HCT116 (cell line): Measurements from ENCODE around the gene CCDC15. TPM values are rescaled to one million over a fixed set of nuclear protein-coding genes. Genes with fewer than 3 reads are reported as not detected.

ENCODE experiments used
- ATAC-seq: fragments of 200-7000 bp; cut with Tn5 transposase; 2 replicates; pipeline ENCODE4 v1.9.1; 2020; ENCODE audit warnings: mild to moderate bottlenecking, moderate library complexity
- BruUV-seq: library from RNA; stranded (reverse); fragments of 400-500 nt; replicated peaks from 2 replicates; lab custom pipeline; 2021; lab: Mats Ljungman, UMichigan
- CTCF ChIA-PET: fragments of 300-600 bp; sonication (Branson Sonifier 250); formaldehyde crosslinking; loops from one replicate; lab custom pipeline; 2021; ENCODE audit warnings: antibody characterized with exemption; lab: Charles Lee
- POLR2A ChIA-PET: fragments of 300-600, 350-600 bp; sonication (Branson Sonifier 250); formaldehyde crosslinking; loops from one replicate; lab custom pipeline; 2021; ENCODE audit warnings: antibody characterized with exemption; lab: Charles Lee
- RAD21 ChIA-PET, 2 experiments: fragments of 300-600 bp; sonication (Branson Sonifier 250); formaldehyde crosslinking; loops; one replicate each; lab custom pipeline; 2023; ENCODE audit warnings: low total read pairs in 2 of 2; ENCODE audit not compliant: uncharacterized antibody in 2 of 2, unreplicated experiment in 2 of 2, low non-redundant PET in 1 of 2; lab: Charles Lee
- DNase-seq: peaks from one replicate; pipeline ENCODE4 v3.0.0-alpha.2; 2010; ENCODE audit warnings: low read depth, low spot score
- H2AFZ ChIP-seq: fragments of 200-600 bp; shearing (Covaris generic), sonication (generic); 2 replicates; pipeline ENCODE4 v1.6.1; 2017; ENCODE audit warnings: low read depth, mixed run types, mixed read lengths, antibody characterized with exemption, low read length; ENCODE audit not compliant: poor library complexity, severe bottlenecking
- H3K27ac ChIP-seq: 2 replicates; pipeline ENCODE4 v1.5.1; 2012; ENCODE audit warnings: low read depth, low read length
- H3K27me3 ChIP-seq: fragments of 200-600 bp; sonication (generic); 2 replicates; pipeline ENCODE4 v1.6.1; 2016; ENCODE audit warnings: mixed run types, low read length, mixed read lengths; ENCODE audit not compliant: insufficient read depth
- H3K36me3 ChIP-seq, 2 experiments: fragments of 200-500 bp in 1 of 2; fragments of 200-600 bp in 1 of 2; sonication (Bioruptor generic) in 1 of 2; sonication (generic) in 1 of 2; 2 replicates each; pipeline versions ENCODE4 v1.5.1 to v1.6.1; 2014 to 2016; ENCODE audit warnings: low read length in 2 of 2, inconsistent platforms in 1 of 2, mixed read lengths in 1 of 2, mixed run types in 1 of 2; ENCODE audit not compliant: insufficient read depth in 2 of 2, control insufficient read depth in 1 of 2
- H3K4me1 ChIP-seq, 2 experiments: fragments of 200-600 bp in 1 of 2; sonication (generic) in 1 of 2; 2 replicates each; pipeline versions ENCODE4 v1.5.1 to v1.6.1; 2012 to 2017; ENCODE audit warnings: low read length in 2 of 2, inconsistent platforms in 1 of 2, mild to moderate bottlenecking in 1 of 2, mixed read lengths in 1 of 2, mixed run types in 1 of 2, moderate library complexity in 1 of 2; ENCODE audit not compliant: insufficient read depth in 2 of 2, control insufficient read depth in 1 of 2
- H3K4me2 ChIP-seq: fragments of 200-600 bp; sonication (generic); 2 replicates; pipeline ENCODE4 v1.6.1; 2017; ENCODE audit warnings: mixed run types, low read length, mixed read lengths
- H3K4me3 ChIP-seq, 2 experiments: fragments of 200-600 bp in 1 of 2; sonication (generic) in 1 of 2; replicated peaks in 1 of 2; 2 replicates each; pipeline ENCODE4 v1.5.1; 2011 to 2016; ENCODE audit warnings: low read length in 2 of 2, control low read depth in 1 of 2, low read depth in 1 of 2, mild to moderate bottlenecking in 1 of 2, mixed read lengths in 1 of 2, mixed run types in 1 of 2
- H3K79me2 ChIP-seq: fragments of 200-600 bp; sonication (generic); 2 replicates; pipeline ENCODE4 v1.6.1; 2017; ENCODE audit warnings: mild to moderate bottlenecking, mixed run types, low read length, moderate library complexity, mixed read lengths; ENCODE audit not compliant: insufficient read depth
- H3K9ac ChIP-seq: fragments of 200-600 bp; sonication (generic); 2 replicates; pipeline ENCODE4 v1.6.1; 2016; ENCODE audit warnings: low read length, mixed read lengths
- H3K9me2 ChIP-seq: fragments of 200-600 bp; sonication (generic), shearing (Covaris generic); 2 replicates; pipeline ENCODE4 v1.6.1; 2017; ENCODE audit warnings: mixed run types, mild to moderate bottlenecking, moderate library complexity; ENCODE audit not compliant: insufficient read depth
- H3K9me3 ChIP-seq, 2 experiments: fragments of 200-500 bp in 1 of 2; fragments of 200-600 bp in 1 of 2; sonication (Bioruptor generic) in 1 of 2; sonication (generic) in 1 of 2; 2 replicates each; pipeline ENCODE4 v1.6.1; 2014 to 2017; ENCODE audit warnings: low read length in 2 of 2, mixed read lengths in 2 of 2, inconsistent platforms in 1 of 2, low read depth in 1 of 2, mild to moderate bottlenecking in 1 of 2, mixed run types in 1 of 2, moderate library complexity in 1 of 2; ENCODE audit not compliant: control insufficient read depth in 1 of 2, insufficient read depth in 1 of 2
- H4K20me1 ChIP-seq: fragments of 200-600 bp; sonication (generic), shearing (Covaris generic); 2 replicates; pipeline ENCODE4 v1.6.1; 2017; ENCODE audit warnings: mixed run types, mild to moderate bottlenecking, moderate library complexity; ENCODE audit not compliant: insufficient read depth
- CEBPB ChIP-seq: IDR thresholded peaks from 2 replicates; pipeline ENCODE4 v1.6.1; 2012; ENCODE audit warnings: low read depth
- EGR1 ChIP-seq: IDR thresholded peaks from 2 replicates; pipeline ENCODE4 v1.6.1; 2012; ENCODE audit warnings: low read depth
- EZH2 ChIP-seq: fragments of 200-600 bp; sonication (generic); IDR thresholded peaks from 2 replicates; pipeline ENCODE4 v1.6.1; 2017; ENCODE audit warnings: antibody characterized with exemption, mixed run types
- POLR2AphosphoS5 ChIP-seq: IDR thresholded peaks from 2 replicates; pipeline ENCODE4 v1.6.1; 2011; ENCODE audit warnings: mild to moderate bottlenecking, low read depth, low read length, moderate library complexity
- RAD21 ChIP-seq: IDR thresholded peaks from 2 replicates; pipeline ENCODE4 v1.6.1; 2012; ENCODE audit warnings: low read depth, mild to moderate bottlenecking
- SP1 ChIP-seq: IDR thresholded peaks from 2 replicates; pipeline ENCODE4 v1.6.1; 2012; ENCODE audit warnings: low read depth
- YY1 ChIP-seq: IDR thresholded peaks from 2 replicates; pipeline ENCODE4 v1.6.1; 2011; ENCODE audit warnings: low read length, low read depth, moderate library complexity, mild to moderate bottlenecking; ENCODE audit not compliant: insufficient replicate concordance; ENCODE audit errors: extremely low read depth
- ZFX ChIP-seq: fragments of 450-650 bp; IDR thresholded peaks from 2 replicates; pipeline ENCODE4 v1.6.1; 2017
- ZNF274 ChIP-seq: fragments of 200-500 bp; sonication (Bioruptor generic); IDR thresholded peaks from 2 replicates; pipeline ENCODE4 v1.6.1; 2014; ENCODE audit warnings: mild to moderate bottlenecking, low read depth, low read length, inconsistent platforms
- intact Hi-C: fragments of 100-400 bp; cut with micrococcal nuclease; formaldehyde crosslinking; loops from 2 replicates; pipeline ENCODE4 v1.10.0; 2022
- total RNA-seq: library from RNA; stranded (reverse); gene quantifications from one replicate; pipeline ENCODE4 v1.2.1, GENCODE V29; 2021; ENCODE audit not compliant: unreplicated experiment
- TF ChIP-seq, protein P1 (sequence below), 3 experiments: fragments of 200-600 bp in 1 of 3; sonication (generic) in 1 of 3; IDR thresholded peaks in 2 of 3; conservative IDR thresholded peaks in 1 of 3; 2 replicates each; pipeline ENCODE4 v1.5.1; 2012 to 2017; ENCODE audit warnings: low read depth in 2 of 3, low read length in 2 of 3, antibody characterized with exemption in 1 of 3, borderline replicate concordance in 1 of 3, control low read depth in 1 of 3, mild to moderate bottlenecking in 1 of 3, mixed read lengths in 1 of 3, mixed run types in 1 of 3, moderate library complexity in 1 of 3; ENCODE audit not compliant: insufficient read depth in 1 of 3
- TF ChIP-seq, protein P2 (sequence below): IDR thresholded peaks from 2 replicates; pipeline ENCODE4 v1.6.1; 2011; ENCODE audit warnings: mild to moderate bottlenecking, low read length, moderate library complexity; ENCODE audit not compliant: insufficient replicate concordance; ENCODE audit errors: extremely low read depth

CCDC15 gene
- total RNA-seq, 1 experiment from 2014 or later = 2.4 TPM

DNA sequence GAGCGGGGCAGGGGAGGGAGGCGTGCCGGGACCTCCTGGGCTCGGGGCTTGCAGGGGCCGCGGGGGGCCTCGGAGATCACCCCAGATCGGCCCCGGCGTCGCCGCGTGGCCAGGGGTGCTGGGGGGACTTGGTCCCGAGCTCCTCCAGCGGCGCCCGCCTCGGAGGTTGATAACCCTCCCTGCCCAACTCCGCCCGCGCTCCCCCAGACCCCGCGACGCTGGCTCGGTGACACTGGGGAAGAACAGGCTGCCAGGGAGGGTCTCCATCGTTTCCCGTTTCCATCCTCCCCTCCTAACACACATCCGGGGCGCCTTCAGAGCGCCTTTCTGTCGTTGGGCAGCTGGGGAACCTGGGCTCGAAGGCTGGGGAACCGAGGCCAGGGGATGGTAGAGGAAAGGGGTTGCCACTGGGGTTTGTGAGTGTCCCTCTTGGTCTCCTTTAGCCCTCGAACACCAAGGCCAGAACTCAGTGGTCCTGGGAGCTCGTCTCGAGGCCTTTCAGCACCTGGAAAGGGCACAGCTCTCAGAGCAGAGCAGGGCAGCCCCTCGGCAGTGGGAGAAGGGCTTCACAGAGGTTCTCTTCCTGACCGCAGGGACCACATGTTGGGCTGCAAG is 109.5 kb downstream of the CCDC15 start:
- no peak for DNase-seq
- no TSS peak for BruUV-seq
- no peak overlapping the region; the same call in 1 of the 2 replicates for H3K27ac ChIP-seq
- H4K20me1 ChIP-seq = no peaks in the 10 kb centered on the region
- ChIA-PET CTCF (interaction anchor here (0.8 kb wide), 1 partner anchor 49 kb away, joined by 3 read pairs; no protein-coding TSS in a partner anchor), POLR2A (no interaction called here), RAD21 (interaction anchor here in 1 of 2 experiments (0.8 kb wide), 1 partner anchor 16 kb away, joined by 3 read pairs; no protein-coding TSS in a partner anchor)
- TF ChIP-seq ZNF274 = no peak
- TF ChIP-seq, protein P1, sequence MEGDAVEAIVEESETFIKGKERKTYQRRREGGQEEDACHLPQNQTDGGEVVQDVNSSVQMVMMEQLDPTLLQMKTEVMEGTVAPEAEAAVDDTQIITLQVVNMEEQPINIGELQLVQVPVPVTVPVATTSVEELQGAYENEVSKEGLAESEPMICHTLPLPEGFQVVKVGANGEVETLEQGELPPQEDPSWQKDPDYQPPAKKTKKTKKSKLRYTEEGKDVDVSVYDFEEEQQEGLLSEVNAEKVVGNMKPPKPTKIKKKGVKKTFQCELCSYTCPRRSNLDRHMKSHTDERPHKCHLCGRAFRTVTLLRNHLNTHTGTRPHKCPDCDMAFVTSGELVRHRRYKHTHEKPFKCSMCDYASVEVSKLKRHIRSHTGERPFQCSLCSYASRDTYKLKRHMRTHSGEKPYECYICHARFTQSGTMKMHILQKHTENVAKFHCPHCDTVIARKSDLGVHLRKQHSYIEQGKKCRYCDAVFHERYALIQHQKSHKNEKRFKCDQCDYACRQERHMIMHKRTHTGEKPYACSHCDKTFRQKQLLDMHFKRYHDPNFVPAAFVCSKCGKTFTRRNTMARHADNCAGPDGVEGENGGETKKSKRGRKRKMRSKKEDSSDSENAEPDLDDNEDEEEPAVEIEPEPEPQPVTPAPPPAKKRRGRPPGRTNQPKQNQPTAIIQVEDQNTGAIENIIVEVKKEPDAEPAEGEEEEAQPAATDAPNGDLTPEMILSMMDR (IDR thresholded peaks at IDR 0.05 in 2 of 3, conservative IDR thresholded peaks at IDR 0.05 in 1 of 3; ENCODE audit: borderline replicate concordance in 1 of 3, insufficient read depth in 1 of 3, low read depth in 2 of 3, low read length in 2 of 3) = no peak
- no peak for TF ChIP-seq RAD21
- no peak for TF ChIP-seq CEBPB
- TF ChIP-seq ZFX = no peak
- no peaks in the 10 kb centered on the region for H3K9me2 ChIP-seq
- peak overlapping the region; percentile 62 for H3K9ac ChIP-seq
- H2AFZ ChIP-seq = peak overlapping the region; percentile 39
- peak overlapping the region; percentile 97 for H3K4me2 ChIP-seq
- intact Hi-C loops = no loop called here
- H3K36me3 ChIP-seq = no peaks in the 10 kb centered on the region
- H3K9me3 ChIP-seq = no peaks in the 10 kb centered on the region
- H3K27me3 ChIP-seq = no peaks in the 10 kb centered on the region
- no peak for ATAC-seq
- peak overlapping the region; percentile 53 to 68 for H3K4me3 ChIP-seq
- H3K79me2 ChIP-seq = no peaks in the 10 kb centered on the region
- H3K4me1 ChIP-seq = peaks cover 0 to 25% of the 10 kb centered on the region in 2 experiments; a peak in 2 of 4 replicates

DNA sequence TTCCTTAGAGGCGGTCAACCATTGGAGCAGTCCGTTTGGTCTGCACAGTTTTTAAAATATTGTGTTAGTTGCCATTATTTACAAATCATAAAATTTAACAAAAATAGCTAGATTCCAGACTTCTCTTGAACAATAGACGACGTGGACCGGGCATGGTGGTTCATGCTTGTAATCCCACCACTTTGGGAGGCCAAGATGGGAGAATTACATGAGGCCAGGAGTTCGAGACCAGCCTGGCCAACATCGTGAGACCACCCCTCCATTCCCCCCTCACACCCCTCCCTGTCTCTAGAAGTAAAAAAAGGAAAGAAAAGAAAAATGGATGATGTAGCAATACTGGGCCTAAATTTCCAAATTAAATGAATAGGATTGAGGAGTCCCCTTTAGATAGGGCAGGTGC is 110.1 kb downstream of the CCDC15 start:
- no peak for ATAC-seq
- ChIA-PET CTCF (interaction anchor here (0.8 kb wide), 1 partner anchor 48 kb away, joined by 3 read pairs; no protein-coding TSS in a partner anchor), POLR2A (no interaction called here), RAD21 (no interaction called here)
- no peaks in the 10 kb centered on the region for H3K79me2 ChIP-seq
- peaks cover 0 to 29% of the 10 kb centered on the region in 2 experiments; a peak in 2 of 4 replicates for H3K4me1 ChIP-seq
- H3K9ac ChIP-seq = no peak overlapping the region
- intact Hi-C loops = no loop called here
- no peak overlapping the region for H2AFZ ChIP-seq
- peak overlapping the region; percentile 97 for H3K4me2 ChIP-seq
- H4K20me1 ChIP-seq = no peaks in the 10 kb centered on the region
- BruUV-seq = no TSS peak
- H3K36me3 ChIP-seq = no peaks in the 10 kb centered on the region
- H3K9me3 ChIP-seq = no peaks in the 10 kb centered on the region
- no peak overlapping the region for H3K4me3 ChIP-seq
- DNase-seq = no peak
- no peaks in the 10 kb centered on the region for H3K27me3 ChIP-seq
- H3K27ac ChIP-seq = no peak overlapping the region
- H3K9me2 ChIP-seq = no peaks in the 10 kb centered on the region
- TF ChIP-seq ZNF274 = no peak
- no peak for TF ChIP-seq EGR1
- TF ChIP-seq POLR2AphosphoS5 = no peak
- no peak for TF ChIP-seq EZH2
- no peak for TF ChIP-seq SP1
- TF ChIP-seq, protein P1 (IDR thresholded peaks at IDR 0.05 in 2 of 3, conservative IDR thresholded peaks at IDR 0.05 in 1 of 3; ENCODE audit: borderline replicate concordance in 1 of 3, insufficient read depth in 1 of 3, low read depth in 2 of 3, low read length in 2 of 3) = no peak
- TF ChIP-seq YY1 = no peak
- TF ChIP-seq, protein P2, sequence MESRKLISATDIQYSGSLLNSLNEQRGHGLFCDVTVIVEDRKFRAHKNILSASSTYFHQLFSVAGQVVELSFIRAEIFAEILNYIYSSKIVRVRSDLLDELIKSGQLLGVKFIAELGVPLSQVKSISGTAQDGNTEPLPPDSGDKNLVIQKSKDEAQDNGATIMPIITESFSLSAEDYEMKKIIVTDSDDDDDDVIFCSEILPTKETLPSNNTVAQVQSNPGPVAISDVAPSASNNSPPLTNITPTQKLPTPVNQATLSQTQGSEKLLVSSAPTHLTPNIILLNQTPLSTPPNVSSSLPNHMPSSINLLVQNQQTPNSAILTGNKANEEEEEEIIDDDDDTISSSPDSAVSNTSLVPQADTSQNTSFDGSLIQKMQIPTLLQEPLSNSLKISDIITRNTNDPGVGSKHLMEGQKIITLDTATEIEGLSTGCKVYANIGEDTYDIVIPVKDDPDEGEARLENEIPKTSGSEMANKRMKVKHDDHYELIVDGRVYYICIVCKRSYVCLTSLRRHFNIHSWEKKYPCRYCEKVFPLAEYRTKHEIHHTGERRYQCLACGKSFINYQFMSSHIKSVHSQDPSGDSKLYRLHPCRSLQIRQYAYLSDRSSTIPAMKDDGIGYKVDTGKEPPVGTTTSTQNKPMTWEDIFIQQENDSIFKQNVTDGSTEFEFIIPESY = no peak
- no peak for TF ChIP-seq RAD21
